GM19023 (cell line): Measurements from ENCODE around the gene SLIT1.
"Not testable (repeated sequence)": the region's sequence is repeated elsewhere in the genome, so short reads cannot be mapped to it uniquely, and the experiment has no call there.

Experiments used
- ATAC-seq: cut with Tn5 transposase; IDR thresholded peaks from one replicate; pipeline ENCODE4 v1.9.1; 2021; ENCODE audit warnings: mild to moderate bottlenecking, moderate library complexity; ENCODE audit not compliant: unreplicated experiment

The SLIT1 gene

DNA sequence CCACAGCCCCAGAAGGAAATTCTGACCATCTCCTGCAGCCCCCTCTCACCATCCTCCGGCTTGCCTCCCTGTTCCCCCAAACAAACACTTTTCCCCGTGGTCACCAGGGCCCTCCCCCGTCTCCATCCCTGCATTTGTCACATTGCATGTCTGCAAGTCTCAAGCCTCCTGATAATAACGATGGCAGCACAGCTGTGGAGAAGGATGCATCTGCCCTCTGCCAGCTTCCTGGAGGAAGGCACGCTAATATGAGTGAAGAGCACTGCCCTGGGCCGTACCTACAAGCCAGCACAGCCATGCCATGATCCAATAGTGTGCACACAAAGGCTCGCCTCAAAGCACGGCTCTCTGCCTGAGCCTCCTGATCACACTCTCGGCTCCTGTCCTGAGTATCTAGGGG lies 98.5 kb downstream of the SLIT1 start:
- no peak for ATAC-seq

GRCh38 chr10:97086530-97086929 lies 99.2 kb downstream of the SLIT1 start:
- no peak for ATAC-seq

DNA sequence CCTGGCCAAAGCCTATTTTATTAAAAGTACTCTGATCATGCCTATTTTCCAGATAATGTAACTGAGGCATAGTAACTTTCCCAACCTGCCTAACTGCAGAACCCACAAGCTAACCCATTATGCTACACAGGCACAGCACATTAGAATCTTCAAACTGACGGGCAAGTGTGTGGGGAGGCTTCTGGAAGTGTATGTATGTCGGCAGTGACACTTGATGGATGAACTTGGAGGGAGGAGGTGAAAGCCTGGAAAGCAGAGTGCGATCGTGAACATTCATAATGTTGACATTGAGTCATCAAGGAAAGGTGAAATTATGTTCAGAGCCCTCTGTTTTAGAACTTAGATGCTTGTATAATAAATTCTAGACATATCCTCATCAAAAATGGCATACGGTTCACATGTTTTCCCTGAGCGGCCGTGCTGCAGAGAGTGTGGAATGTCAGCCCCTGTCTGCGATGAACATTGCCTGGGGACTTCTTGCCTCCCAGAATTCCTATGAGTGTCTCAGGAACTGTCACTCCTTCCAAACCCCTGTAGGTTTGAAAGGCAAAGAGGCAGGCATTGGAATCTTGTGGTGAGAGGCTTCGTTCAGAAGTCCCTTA lies 102.4 kb downstream of the SLIT1 start:
- no peak for ATAC-seq

DNA sequence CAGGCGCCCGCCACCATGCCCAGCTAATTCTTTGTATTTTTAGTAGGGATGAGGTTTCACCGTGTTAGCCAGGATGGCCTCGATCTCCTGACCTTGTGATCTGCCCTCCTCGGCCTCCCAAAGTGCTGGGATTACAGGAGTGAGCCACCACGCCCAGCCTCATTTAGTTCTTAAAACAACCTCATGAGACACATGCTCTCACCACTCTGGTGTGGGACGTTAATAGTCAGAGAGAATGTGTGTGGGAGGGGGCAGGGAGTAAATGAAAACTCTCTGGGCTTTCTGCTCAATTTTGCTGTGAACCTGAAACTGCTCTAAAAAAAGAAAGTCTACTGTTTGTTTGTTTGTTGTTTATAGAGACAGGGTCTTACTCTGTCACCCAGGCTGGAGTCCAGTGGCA lies 103.2 kb downstream of the SLIT1 start:
- not testable (repeated sequence) for ATAC-seq

DNA sequence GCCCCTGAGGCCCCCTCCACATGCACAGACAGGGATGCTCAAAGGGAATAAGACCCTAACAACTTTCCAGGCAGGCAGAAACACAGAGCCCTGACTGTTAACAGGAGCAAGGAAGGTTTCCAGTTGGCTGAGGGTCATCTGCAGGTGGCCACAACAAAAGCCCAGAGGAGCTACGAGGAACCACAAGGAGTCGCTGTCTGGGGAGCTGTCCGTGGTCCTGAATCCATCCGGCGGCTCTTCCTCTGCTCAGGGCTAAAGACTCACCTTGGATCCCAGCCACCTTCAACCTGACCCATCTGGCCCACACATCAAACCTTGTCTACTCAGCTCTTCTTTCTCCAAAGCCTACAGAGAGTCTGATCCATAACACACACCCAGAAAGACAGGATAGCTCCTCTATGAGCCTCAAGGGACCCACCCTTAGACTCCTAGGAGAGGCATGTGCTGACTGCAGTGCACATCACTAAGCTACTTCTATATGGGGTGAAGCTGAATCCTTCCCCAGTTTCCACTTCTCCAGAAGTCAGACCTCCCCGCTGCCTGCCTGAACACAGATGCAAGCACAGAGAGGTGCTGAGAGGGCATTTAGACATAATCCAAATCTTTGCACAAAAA lies 104.0 kb downstream of the SLIT1 start:
- no peak for ATAC-seq

DNA sequence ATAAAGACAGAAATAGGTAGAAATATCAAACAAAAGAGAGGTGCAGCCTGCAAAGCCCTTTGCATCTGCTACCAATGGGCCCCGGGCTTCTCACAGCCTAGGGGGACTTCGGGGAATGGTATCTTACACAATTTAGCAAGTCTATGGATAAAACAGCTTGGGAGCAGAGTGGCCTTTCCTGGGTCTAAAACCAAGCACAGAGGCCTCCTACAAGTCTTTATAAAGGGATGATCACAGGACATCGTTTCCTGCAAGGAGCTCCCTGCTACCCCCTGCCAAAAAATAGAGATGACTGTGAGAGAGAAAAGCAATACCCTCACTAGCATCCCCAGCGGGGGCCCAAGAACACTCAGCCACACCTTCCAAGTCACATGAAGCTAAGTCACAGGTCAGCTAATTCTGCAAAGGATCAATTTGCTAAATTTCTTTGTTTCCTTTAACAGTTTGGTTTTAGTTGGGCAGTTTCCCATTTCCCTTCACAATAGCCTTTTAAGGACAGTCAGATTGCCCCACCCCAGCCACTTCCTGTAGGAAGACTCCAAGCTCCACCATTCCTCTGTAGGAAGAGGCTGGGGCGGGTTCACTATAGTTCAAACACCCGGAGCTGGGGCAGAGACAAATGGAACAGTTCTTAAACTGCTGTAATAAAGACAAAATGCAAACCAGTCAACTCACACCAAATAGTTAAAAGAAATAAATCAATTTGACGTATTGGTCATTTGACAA lies 105.5 kb downstream of the SLIT1 start:
- ATAC-seq, result no peak

- ATAC-seq, result no peak
Observed at GRCh38 chr10:97079448-97079847, 106.3 kb downstream of the SLIT1 start.

- ATAC-seq, result no peak
Observed at GRCh38 chr10:97078938-97079445, 106.8 kb downstream of the SLIT1 start.

GRCh38 chr10:97078261-97078937 lies 107.4 kb downstream of the SLIT1 start:
- ATAC-seq, result no peak

GRCh38 chr10:97076781-97077180 lies 109.0 kb downstream of the SLIT1 start:
- ATAC-seq, result no peak

GRCh38 chr10:97075961-97076525 lies 109.7 kb downstream of the SLIT1 start:
- no peak for ATAC-seq

- ATAC-seq, result no peak
Observed at GRCh38 chr10:97075421-97075820, 110.3 kb downstream of the SLIT1 start.

GRCh38 chr10:97074256-97075145 lies 111.3 kb downstream of the SLIT1 start:
- ATAC-seq, result no peak

DNA sequence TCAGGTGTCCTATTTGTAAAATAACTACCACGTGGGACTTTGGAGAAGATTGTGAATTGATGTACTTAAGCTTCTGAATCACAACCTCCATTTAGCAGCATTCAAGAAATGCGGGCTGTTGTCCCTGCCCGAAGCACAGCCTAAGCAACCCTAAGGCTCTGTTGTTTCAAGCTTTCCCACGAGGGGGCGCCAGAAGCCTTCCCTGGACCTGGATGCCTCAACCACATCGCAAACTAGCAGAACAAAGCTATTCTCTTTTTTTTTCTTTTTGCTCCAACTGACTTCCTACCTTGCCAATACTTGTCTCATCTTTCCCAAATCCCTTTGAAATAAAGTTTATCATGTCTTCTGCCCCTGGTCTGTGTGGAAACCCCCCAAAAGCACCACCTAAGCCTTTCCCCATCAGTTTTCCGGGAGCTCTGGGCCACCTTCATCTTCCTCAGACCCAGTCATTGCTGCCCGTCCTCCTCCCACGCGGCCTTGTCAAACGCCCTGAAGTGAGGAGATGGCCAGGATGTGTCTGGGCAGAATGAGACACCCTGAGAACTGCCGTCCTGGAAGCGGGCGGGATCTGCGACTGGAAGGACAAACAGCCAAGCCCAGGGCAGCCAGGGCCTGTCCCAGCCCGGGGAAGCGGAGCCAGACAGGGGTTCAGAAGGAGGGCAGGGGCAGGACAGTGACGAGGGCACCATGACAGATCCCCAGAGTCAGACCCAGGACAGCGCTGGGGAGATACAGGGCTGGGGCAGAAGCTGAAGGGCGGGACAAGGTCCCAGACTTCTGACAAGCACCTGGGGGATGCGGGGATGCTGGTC lies 112.7 kb downstream of the SLIT1 start:
- peak; percentile 64 for ATAC-seq

DNA sequence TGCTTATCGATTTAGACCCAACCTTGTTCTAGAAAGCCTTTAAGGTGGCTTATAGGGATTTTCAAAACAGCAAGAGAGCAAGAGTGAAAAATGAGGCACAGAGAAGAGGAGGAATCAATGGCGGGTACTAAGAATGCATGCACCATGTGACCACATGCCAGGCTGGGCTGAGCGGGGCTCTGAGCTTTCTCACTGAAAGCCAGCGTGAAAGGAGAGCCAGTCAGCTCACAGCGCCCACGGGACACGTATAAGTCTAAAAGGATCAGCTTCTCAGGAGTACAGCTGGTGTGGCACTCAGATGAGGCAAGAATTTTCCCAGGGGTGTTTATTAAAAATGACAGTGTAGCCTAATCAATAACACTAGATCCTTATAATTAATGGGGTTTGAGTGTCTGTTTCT lies 114.3 kb downstream of the SLIT1 start:
- ATAC-seq, result no peak

DNA sequence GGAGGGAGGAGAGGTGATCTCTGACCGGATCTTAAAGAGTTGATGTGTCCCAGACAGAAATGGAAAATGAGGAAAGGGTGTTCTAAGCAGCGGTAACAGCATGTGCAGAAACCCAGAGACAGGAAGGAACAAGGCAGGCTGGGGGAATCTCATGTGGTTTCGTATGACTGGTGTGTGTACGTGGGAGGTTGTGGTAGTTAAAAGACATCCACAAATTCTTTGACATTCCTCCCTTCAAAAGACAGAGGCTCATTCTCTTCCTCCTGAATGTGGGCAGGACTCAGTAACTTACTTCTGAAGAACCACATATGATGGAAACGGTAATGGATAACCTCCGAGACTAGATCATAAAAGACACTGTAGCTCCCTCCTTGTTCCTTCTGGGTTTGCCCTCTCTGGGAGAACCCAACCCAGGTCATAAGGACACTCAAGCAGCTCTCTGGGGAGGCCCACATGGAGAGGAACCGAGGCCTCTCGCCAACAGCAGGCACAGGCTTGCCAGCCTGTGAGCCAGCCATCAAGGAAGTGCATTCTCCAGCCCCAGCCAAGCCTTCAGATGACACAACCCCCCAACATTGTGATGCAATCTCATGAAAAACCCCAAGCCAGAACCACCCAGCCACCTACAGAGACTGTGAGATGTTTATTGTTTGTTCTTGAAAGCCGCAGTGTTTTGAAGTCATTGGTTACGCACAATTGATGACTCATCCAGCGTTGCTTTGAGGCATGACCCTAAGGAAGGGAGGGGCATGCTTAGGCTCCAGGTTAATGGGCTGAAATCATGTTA lies 116.0 kb downstream of the SLIT1 start:
- ATAC-seq, result no peak

- no peak for ATAC-seq
Observed at GRCh38 chr10:97069026-97069425, 116.7 kb downstream of the SLIT1 start.

- no peak for ATAC-seq
Observed at GRCh38 chr10:97067716-97068391, 117.9 kb downstream of the SLIT1 start.
